HG02938 (cell line): Measurements from ENCODE around the gene SPP2.

Experiments
- ATAC-seq: cut with Tn5 transposase; IDR thresholded peaks from one replicate; pipeline ENCODE4 v1.9.1; 2021; ENCODE audit warnings: mild to moderate bottlenecking, moderate library complexity; ENCODE audit not compliant: unreplicated experiment

The SPP2 gene

DNA sequence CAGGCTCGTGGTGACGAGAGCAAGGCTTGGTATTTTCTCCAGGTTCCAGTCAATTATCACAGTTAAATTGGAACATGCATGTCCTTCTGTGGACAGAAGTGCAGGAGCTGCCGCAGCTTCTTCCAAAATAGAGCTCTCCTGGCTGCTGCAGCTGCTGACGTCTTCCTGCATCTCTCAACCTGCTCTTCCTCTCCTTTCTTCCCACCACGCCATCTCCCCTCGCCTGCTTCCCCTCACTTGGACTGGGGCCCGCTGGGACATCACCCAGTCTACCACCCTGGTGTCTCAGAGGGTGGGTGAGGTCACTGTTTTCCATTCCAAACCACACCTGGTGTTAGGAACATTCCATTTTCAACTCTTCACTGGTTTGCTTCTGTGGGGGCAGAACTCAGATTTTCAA lies 41.4 kb downstream of the SPP2 start:
- ATAC-seq = no peak

DNA sequence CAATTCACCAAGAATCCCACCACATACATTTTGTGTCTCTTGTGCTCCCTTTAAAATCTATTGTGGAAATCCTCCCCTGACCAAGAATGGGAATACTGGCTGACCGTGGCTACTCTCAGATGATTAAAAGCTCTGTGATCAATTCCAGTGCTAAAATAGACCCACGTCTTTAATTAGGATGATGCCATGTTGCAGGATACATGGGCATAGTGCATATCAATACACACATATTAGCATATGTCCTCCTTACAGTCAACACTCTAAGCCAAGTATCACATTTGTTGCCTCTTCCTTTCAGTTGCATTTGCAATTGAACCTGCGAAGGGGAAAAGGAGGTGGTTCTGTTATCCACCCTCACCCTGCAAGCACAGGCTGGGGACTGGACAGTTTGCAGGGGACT lies 41.8 kb downstream of the SPP2 start:
- no peak for ATAC-seq

DNA sequence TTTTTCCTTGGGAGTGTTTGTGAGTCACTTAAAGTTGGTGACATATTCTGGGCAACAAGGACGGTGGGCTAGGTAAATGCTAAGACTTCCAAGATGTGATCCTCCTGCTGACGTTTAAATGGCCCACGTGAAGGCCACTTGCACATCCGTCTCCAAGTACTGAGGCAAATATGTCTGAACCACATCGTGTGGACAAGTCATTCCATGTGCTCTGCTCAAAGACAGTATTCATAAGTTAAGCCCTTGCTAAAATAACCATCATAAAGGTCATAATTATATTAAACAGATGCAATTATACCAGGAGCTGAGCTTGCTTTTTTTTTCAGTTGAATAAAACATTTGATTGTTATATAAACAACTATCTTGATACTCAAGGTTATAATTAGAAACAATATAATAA lies 44.8 kb downstream of the SPP2 start:
- ATAC-seq = no peak

DNA sequence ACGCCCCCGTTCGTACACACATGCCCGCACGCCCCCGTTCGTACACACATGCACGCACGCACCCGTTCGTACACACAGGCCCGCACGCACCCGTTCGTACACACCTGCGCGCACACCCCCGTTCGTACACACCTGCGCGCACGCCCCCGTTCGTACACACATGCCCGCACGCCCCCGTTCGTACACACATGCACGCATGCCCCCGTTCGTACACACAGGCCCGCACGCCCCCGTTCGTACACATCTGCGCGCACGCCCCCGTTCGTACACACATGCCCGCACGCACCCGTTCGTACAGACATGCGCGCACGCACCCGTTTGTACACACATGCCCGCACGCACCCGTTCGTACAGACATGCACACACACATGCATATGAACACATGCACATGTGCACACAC lies 45.7 kb downstream of the SPP2 start:
- no peak for ATAC-seq

DNA sequence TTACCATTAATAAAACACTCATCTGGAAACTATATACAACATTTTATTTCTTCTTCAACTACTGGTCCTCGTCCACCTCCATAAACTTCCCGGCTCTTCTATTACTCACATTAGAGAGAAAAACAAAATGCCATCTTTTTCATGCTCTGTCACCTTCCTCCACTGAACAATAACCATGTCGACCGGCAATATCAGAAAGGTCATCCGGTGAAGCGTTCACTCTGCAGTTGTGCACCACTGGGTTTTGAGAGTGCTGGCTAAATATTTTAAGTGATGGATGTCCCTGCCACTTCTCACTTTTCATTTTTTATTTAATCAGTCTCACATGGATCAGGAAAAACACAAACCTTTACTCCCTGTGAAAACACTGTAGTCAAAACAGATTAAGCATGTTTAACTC lies 48.2 kb downstream of the SPP2 start:
- ATAC-seq = no peak

DNA sequence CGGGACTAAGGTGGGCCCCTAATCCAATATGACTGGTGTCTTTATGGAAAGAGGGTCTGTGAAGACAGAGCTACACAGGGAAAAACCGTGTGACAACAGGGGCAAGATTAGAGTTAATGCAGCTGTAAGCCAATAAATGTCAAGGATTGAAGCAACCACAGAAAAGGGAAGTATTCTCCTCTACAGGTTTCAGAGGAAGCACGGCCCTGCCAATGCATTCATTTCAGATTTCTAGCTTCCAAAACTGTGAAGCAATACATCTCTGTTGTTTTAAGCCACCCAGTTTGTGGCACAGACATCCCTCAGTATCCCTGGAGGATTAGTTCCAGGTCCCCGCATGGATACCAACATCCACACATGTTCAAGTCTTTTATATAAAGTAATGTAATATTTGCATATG lies 48.8 kb downstream of the SPP2 start:
- ATAC-seq = no peak

DNA sequence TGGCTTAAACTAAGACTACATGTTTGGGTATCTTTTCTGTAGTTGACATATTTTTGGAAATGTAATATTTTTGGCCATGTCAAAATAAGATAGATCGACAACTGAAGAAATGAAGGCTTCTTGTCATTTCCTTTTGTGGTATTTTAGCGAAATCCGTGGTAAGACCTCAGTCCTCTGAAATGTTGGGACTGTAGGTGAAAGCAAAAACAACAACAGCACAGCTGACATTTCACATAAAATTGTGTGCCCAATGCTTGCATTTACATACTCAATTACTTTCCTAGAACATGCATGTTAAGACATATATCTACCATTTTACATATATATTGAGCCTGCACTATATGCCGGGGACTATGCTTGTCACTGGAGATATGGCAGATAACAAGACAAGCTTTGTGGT lies 50.2 kb downstream of the SPP2 start:
- ATAC-seq = no peak

DNA sequence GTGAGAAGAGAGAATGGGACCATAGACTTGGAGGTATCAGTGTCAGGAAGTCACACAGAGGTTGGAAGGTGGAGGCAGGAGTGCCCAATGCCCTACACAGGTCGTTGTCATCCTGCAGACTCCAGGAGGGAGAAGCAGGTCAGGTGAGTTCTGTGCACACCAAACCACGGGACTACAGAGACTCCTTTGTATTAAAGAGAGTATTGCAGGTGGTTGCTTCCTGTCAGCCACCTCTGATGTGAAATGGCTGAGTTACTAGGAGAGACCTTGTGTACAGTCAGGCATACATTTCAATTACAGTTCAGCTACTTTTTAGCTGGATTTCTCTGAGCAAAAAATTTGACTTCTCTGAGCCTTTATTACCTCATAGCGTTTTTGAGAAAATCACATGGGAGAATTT lies 51.6 kb downstream of the SPP2 start:
- no peak for ATAC-seq

DNA sequence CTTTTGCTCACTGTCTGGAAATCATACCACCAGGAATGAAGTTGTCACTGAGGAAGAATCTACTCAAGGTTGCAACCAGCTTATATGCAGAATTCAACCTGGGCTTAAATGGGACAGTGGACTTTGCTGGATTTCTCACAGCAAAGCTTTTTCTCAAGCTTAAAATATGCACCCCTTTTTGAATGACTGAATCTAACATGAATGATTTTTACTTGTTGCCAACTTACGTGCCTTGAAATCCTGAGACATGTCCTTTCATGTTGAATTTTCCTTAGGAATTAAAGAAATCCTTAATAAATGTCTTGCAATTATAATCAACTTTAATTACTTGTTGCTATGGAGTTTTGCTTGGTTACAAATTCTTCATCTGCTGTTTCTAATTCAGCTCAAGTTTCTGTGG lies 57.4 kb downstream of the SPP2 start:
- ATAC-seq = no peak

DNA sequence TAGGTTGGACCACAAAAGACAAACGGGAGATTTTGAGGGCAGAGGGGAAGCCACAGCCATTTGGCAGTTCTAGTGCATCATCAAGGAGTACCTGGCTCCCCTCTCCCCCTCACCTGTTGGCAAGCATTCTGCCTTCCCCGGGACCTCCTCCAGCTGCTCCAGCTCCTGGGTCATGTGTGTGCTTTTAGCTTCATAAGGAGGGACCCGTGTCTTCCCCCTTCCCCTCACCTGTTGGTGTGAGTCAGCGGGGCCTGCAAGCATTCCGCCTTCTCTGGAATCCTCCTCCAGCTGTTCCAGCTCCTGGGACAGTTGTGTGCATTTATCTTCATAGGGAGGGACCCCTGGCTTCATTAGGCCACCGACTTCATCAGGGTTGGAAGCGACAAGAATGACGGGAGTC lies 58.8 kb downstream of the SPP2 start:
- ATAC-seq = no peak

DNA sequence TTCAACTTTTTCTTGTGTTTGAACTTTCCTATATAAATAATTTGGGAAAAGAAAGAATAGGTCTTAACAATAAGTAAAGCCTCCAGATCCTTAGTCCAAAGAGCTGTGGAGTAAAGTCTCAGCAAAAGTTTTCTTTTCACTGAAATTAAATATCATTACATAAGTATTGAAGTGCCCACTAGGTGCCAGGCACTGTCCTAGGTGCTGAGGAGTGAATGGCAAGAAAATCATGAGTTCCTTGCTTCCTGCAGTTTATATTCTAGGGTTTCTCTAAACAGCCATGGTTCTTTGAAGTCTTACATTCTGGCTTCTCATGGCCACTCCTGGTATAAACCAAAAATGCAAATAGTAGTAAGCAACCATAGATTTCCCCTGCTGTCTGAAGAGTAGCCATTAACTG lies 59.7 kb downstream of the SPP2 start:
- no peak for ATAC-seq

DNA sequence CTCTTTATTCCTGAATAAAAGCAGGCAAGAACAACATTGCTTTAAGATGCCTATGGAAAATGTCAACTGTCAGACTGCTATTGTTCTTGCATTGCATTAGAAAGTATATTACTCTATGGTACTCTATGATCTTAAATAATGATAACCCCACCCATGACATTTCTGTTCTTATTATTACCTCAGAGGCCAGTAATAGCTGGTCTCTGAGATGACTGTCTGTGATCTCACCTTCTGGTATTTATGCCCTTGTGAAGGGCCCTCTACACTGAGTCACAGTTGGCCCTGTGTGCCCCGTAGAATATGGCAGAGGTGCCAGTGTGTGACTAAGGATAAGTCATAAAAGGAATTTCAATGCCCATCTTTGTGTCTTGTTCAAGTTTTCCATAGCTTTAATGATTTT lies 61.0 kb downstream of the SPP2 start:
- ATAC-seq = no peak

DNA sequence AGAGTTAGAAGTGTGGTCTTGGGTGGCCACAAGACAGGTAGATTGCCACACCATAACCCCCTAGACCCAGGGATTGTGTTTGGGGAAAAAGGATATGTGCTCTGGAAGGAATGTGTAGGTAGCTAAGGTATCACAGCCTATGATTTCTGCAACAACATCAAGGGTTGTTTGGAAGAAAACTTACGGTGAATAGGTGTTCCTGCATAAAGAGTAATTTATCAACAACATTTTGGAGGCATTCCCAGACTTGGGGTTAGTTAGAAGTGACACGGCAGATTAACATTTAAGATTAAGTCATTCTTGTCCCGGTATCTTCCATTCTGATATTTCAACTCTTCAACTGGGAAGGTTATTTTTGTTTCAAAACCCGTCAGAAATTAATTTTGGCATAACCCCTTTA lies 65.5 kb downstream of the SPP2 start:
- ATAC-seq = no peak

DNA sequence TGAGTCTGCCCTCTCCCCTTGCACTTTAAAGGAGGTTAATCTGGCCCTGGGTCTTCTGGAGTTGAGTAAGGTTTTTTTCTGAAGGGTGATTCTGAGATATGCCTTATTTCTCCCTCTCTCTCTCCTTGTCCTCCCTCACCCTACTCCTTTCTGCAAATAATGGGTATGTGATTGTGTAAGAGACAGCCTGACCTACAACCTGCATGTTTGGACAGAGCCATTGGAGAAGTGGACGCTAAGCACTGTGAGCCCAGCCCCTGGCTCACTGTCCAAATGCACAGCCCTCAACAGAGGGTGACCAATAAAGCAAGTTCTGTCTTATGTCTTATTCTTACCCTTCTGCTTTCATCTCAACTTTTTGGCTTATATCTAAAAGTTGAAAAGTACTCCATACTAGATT lies 71.5 kb downstream of the SPP2 start:
- no peak for ATAC-seq

DNA sequence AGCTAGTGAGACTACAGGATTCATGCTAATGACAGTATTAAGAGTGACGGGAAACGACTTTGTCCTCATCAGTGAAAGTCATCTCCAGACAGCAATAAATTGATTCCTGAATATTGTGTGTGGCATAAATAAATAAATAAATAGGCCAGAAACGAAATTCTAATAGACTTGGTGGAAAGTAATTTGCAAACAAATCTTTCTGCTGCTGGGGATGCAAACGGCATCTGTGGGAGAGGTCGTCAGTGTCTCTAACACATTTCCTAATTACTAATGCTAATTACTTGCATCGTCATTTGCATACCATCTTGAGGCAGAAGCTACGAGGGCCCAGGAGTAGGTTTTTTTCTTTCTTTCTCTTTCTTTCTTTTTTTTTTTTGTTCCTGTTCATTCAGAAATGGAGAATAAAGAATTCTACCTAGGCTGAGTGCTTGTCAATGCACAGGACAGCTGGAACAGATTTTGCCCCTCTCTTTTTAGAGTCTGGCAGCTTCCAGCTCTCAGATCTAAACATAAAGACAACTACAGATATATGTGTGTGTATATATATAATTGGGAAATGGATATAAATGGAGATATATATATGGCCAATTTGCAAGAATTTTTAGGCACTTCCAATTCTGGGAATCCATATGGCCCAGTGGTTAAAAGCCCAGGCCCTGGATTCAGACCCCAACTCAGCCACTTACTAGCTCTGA lies 75.1 kb downstream of the SPP2 start:
- no peak for ATAC-seq

DNA sequence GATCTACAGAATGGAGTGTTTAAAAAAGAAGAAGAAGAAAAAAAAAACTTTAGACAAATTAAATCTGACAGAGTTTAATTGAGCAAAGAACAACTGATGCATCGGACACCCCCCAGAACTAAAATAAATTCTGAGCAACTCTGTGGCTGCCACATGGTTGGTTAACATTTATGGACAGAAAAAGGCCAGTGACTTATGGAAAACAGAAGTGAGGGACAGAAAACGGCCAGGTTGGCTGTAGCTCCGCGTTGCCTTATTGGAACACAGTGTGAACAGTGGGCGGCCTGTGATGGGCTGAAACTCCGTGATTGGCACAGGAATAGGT lies 75.6 kb downstream of the SPP2 start:
- no peak for ATAC-seq
